Stimulated activated naive CD4-positive, alpha-beta T cell treated with Interleukin-2 at 50 U/mL for 16 hours (primary cell): ENCODE data around the gene PRKAG2.
"Not testable (repeated sequence)": the region's sequence is repeated elsewhere in the genome, so short reads cannot be mapped to it uniquely, and the experiment has no call there.

ENCODE experiments used
- DNase-seq: peaks from one replicate; lab custom pipeline; 2025; lab: John Stamatoyannopoulos, UW

The PRKAG2 gene

DNA sequence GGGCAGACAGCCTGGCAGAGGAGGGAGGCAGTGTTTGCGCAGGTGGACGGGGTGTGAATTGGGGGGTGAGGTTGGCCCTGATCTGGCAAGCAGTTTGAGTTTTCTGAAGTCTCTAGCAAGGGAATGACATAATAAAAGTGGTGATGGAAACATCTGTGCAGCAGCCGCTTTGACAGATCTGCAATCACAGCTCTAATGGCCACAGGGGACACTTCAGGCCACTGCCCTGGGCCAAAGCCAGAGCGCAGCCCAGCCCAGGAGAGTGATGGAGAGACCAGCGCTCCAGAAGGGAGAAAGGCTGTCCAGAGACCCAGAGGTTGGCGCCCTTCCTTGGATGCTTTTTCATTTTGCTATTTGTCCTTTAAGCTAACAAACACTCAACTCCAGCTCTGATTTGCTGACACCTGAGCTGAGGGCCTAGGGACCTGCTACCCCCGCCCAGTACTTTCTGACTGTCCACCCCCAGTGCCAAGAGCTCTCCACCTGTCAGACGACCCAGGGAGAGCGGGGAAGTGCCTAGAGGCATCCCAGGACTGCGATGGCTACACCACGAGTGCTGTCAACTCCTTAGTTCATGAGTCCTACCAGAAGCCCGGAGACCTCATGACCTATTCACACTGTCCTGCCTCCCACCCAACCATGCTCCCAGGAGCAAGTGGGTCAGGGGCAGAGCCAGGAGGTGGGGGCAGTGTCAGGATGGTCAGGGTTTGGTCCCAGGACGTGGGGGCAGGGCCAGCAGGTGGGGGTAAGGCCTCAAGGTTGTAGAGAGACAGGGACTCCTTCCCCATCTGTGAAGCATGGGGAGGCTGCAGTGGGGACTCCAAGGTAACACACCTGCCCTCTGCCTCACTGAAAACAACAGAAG, 112.6 kb downstream of the PRKAG2 start:
- no peak for DNase-seq

DNA sequence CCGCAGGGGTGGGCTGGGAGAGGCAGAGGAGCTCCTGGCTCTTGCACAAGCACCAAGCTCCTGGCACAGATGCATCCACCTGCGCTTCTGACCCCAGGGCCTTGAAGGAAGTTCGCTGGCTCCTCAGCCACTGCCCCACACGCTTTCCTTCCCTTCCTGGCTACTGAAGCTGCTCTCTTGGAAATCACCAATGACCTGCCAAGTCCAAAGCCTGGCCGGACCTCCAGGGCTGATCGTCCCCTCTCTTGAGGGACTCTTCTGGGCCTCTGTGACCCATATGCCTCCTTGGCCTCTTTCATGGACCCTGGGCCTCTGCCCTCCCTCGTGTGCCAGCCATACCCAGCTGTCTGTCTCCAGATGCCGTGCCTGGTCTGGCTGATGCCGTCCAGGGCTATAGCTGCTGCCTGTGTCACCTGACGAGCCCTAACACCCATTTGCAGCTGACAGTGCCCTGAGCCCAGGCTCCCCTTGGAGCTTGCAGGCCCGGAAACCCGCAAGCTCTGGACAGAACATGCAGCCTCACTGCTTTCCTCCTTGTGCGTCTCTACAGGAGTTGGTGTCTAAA, 113.4 kb downstream of the PRKAG2 start:
- no peak for DNase-seq

DNA sequence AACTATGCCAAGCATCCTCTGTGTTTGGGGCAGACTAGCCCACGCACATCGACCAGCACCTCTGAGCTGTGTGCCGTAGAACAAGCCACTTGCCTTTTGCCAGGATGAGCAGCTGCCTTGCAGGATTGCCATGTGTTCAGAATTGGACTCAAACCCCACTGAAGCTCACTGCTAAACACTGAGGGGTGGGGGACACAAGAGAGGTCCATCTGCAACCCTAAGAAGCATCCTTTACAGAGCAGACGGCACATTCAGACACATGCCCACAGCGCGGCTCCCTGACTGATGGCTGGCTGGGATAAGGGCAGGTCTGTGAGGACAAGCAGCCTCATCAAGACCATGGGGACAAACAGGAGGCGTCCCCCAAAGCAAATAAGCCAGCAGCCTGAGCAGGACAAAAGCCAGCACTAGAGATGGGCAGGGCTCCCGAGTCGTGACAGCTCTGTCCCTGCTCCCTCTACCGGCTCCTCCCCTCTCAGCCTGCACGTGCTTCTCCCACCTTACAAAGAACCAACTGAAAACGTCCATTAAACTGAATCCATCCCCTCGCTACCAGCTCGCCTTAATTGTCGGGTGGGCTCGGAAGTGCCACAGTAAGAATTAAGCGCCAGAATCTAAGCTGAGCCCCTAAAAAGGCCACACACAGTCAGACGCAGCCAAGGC, 114.2 kb downstream of the PRKAG2 start:
- DNase-seq = no peak

DNA sequence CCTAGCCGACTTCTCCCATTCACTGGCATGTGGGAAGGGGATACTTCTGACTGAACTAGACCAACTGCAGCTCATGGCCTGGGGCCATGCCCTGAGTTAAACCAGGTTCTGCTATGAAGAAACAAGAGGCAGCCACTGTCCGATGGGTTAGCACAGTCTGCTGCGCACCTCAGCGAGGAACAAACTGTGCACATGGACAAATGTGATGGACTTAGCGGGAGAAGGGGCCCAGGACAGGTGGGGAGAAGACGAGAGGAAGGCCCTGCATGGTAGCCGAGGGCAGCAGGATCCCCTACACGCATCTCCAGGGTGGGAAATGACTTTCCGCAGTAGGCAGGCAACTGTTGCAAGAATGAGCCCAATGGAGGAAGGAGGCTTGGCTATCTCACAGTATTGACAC, 115.0 kb downstream of the PRKAG2 start:
- DNase-seq = no peak

DNA sequence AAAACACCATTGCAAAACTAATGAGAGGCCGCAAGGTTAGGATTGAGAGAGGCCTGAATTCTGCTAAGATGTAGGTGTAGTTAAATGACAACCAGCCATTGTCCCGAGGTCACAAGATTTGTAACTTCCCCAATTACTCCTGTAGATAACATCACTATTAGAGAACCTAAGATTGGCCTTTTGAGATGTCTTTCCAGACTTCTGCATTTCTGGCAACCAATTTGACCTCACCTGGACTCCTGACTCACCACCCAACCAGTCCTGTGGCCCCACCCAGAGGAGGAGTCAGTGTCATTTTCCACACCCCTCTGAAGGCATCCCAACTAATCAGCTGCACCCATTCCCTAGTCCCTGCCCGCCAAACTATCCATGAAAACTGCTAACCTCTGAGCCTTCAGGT, 115.7 kb downstream of the PRKAG2 start:
- no peak for DNase-seq

DNA sequence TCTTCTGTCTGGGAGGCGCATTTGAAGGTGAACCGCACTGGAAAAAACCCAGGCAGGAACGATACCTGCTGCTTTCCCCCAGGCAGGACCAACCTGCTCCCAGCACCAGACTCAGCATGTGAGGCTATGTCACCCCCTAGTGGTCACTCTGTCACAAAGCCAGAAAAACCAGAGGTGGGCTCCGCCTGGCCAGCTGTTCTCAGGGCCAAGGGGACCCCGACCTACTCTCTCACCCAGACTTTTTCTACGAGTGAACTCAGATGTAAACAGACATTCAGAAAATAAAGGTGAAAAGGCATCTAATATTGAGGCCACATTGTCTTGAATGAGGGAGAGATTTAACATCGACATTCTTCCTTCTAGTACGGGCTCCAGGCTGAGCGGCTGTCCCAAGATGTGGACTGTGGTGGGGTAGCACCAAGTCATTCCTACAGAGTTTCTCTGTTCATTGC, 117.3 kb downstream of the PRKAG2 start:
- DNase-seq = peak; percentile 42

DNA sequence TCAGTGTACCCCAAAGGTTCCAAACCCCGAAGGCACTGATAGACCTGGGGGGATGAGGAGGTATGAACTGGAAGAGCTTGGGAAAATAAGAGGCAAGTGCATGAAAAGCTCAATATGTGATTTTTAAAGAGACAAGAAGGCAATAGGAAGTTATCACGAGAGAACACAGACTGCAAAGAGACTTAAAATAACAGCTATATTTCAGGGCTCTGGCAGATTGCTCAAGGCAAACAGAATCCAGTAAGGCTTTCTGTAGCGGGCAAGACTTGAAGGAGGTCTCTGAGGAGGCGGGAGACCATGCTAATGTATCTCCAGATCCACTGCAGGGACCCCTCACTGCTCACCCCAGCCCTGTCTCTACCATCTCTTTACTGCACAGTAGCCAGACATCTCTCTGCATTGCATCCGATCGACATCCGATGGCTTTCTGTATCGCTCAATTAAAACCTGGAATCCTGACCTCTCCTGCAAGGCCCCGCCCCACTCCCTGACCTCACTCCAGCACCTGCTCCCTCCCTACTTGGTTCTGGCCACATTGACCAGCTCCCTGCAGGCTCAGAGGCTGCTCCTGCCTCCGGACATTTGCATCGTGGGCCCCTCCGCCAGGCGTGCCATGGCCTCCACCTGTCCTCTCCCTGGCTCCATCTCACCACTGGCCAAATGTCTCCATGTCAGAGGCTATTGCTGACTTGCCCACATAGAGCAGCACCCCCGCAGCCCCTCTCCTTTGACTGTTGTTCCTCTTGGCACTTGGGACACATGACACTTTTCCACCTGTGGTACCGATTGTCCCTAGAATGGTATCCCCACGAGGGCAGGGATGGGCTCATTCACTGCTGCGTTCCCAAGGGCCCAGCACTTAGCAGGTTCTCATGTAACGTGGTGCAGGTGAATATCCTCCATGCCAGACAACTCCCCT, 118.0 kb downstream of the PRKAG2 start:
- DNase-seq = no peak

DNA sequence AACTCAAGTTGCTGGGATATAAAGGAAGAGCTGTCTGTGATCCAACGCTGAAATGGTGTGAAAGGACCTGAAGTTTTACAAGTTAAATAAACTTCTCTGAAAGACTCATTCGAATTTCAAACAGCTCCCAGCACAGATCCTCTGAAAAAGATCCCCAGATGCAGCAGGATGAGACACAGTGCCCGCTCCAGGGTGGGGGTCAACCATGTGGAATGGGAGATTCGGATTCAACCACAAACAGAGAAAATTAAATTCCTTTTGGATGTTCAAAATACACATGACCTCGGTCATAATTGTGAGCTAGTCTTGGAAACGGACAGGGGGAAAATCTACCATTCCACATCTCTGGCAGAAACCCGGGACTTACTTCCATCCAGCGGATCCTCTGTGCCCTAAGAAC, 119.6 kb downstream of the PRKAG2 start:
- DNase-seq = no peak

DNA sequence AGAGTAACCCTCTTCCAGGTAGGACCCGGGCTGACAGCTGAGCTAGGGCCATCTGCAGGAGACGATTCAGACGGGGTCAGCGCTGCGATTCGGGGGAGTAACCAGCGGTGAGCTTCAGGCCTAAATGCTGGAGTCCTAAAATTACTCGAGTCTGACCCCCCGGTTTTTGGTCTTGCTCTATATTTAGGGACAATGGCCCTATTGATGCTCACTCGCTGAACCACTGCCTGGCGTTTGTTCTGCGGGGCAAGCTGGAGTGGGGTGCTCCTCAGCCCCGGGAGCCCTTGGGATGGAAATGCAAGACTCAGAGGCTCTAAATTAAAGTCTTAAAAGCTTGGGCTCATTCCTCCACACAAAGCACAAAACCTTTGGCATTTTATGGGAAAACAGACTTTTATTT, 120.0 kb downstream of the PRKAG2 start:
- no peak for DNase-seq

DNA sequence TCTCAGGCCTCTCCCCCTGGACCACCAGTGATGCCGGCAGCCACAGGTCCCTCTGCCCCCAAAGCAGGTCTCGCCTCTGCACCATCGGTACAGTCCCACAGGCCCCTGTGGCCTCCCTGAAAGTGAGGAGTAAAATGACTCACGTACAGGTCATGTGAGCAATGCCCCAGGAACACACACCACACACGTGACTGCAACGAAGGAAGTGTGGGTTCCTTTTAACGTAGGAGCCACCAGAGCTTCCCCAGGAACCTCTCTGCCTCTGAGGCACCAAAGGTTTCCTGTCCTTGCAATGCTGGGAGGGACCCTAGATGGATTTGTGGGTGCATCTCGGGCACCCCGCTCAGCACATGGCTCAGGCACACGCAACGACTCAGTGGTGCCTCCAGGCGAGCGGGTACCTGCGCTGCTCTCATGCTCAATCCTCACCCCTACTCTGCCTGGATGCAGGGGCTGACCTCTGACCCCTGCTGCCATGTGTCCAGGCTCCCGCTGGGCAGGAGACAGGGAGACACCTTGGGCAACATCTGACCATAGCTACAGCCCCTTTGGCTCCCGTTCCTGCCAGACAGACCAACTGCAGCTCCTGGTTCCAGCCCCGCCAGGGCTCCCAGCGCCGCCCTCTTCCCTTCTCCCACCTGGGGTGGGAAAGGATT, 120.7 kb downstream of the PRKAG2 start:
- DNase-seq = peak; percentile 54

DNA sequence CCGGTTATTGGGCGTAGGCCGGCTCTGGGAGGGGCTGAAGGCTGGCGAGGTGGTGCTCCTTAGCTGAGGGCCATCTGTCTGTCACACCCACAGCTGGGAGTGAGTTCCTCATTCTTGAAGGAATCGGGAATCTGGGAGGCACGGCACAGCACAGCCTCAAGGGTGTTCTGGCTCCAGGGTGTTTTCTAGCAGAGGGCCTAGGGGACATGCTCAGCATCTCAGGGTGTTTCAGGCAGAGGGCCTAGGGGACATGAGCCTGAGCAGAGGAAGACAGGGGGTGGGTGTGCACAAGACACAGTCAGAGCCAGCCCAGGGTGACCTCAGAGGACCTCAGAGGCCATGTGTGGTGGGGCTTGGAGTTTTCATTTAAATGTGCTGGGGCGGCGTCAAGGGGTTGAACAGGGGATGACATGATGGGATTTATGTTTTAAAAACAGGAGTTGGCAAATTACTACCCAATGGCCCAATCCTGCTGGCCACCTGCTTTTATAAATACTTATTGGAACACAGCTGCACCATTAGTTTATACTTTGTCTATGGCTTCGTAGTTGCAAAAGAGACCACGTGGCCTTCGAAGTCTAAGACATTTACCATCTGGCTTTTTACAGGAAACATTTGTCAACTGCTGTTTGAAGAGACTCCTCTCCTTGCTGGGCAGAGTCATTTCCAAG, 121.6 kb downstream of the PRKAG2 start:
- DNase-seq = no peak

DNA sequence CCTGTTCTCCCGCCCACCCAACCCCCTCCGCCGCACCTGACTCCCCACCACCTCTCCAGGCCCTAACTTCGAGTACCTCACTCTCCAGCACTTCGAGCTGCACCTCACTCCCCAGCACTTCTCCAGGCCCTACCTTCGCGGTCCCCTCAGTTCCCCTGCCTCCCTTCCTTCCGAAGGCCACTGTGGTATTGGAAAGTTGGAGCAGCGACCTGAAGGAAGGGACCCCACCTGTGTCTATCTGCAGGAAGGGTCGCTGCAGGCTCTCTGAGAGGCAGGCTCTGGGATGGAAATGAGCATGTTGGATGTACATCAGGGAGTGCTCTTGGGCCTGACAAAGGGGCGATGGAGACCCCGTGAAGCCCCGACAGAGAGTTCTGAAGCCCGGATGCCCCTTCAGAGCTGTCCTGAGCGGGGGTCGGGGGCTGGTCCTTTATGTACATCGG, 122.2 kb downstream of the PRKAG2 start:
- DNase-seq = no peak

DNA sequence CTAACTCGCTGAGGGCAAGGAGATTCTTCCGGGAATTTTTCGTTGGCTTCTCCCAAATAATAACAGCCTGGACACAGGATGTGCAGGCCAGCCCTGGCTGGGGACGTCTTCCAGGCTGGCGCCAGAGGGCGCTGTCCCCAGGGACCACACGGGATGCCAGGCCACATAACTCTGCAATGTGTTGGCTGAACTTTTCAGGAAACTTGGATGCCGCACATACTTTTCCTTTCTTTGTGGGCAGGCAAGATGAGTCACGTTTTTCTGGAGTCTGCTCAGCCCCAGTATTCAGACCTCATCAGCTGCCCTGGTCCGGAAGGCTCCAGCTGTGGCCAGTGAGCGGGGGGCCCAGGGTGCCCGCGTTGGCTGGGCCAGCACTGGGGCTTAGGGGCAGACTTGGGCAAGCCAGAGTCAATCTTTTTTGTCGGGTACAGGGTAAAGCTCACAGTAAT, 122.7 kb downstream of the PRKAG2 start:
- no peak for DNase-seq

DNA sequence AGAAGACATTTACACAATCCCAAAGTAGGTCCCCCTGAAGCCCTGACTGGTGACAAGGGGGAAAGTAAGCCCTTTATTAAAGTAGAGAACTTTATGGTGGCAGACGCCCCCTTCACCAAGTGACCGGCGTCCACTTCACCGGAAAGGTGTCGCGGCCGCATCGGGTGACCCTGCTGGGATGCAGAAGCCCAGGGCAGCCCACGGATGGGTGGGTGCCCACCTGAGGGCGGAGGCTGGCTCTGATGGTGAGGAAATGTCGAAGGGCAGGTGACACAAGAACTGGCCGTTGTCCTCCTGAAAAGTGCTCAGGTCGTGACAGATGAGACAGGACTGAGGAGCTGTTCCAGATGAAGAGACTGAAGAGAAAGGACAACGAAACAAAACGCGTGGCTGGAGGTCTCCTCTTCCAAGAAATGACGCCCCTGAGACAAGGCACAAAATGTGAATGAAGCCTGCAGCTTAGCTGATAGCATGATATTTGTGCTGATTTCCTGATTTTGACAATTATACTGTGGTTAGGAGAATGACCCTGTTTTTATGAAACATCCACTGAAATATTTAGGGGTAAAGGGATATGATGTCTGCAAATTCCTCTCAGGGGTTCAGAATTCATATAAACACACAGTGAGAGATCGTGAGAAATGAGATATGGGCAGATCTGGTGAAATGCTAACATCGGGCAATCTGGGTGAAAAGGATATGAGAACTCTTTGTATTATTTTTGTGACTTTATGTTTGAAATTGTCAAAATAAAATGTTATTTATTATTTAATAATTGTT, 123.9 kb downstream of the PRKAG2 start:
- DNase-seq = no peak

DNA sequence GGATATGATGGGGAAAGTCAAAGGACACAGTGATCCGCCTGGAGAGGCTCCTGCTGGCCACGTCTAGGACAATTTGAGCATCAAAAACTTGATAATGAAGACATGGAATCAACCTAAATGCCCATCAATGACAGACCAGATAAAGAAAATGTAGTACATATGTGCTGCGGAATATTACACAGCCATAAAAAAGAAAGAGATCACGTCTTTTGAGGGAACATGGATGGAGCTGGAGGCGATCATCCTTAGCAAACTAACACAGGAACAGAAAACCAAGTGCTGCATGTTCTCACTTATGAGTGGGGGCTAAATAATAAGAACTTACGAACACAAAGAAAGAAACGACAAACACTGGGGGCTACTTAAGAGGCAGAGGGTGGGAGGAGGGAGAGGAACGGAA, 124.9 kb downstream of the PRKAG2 start:
- no peak for DNase-seq

DNA sequence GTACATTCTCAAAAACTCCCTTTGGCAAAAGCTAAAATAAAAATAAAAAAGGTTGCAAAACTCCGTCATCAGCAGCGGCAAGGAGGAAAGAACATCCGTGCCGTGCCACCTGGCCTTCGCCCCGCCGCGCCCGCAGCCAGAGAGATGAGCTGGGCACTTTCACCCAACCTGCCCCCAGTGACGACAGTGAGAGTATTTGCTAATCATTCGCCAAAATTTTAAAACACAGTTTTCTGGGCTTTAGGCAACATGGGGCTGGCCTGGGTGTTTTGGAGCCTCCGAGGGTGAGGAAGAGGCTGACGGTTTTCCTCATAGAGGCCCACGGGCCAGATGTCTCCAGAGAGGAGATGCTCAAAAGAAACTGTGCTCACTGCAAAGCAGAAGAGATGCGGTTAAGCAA, 128.2 kb downstream of the PRKAG2 start:
- DNase-seq = no peak

DNA sequence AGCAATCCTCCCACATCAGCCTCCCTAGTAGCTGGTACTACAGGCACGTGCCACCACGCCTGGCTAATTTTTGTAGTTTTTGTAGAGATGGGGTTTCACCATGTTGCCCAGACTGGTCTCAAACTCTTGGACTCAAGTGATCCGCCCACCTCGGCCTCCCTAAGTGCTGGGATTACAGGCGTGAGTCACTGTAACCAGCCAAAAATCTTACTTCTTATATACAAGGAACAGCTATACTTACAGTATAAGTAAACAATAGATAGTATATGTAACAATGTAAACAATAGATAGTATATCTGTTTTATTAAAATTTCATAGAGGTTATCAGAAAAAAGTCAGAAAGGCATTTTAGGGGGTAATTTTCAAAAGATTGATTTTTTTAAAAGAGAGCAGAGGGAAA, 128.9 kb downstream of the PRKAG2 start:
- not testable (repeated sequence) for DNase-seq

DNA sequence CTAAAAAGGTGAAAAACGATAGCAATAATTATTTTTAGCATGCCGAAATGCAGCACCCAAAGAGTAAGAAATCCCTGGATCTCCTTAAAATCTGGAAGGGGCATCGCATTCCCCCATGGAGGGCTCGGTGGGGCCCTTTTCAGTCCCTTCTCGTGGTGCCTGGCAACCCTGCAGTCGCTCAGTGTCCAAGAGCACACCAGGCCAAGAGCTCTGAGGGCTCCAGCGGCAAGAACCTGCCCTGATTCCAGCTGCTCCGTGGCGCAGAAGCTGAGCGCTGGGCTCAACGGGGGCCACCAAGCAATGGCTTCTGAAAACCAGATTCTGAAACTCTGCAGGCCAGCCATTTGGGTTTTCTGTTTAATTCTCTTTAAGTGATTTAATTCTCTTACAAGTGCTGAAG, 131.2 kb downstream of the PRKAG2 start:
- DNase-seq = no peak

DNA sequence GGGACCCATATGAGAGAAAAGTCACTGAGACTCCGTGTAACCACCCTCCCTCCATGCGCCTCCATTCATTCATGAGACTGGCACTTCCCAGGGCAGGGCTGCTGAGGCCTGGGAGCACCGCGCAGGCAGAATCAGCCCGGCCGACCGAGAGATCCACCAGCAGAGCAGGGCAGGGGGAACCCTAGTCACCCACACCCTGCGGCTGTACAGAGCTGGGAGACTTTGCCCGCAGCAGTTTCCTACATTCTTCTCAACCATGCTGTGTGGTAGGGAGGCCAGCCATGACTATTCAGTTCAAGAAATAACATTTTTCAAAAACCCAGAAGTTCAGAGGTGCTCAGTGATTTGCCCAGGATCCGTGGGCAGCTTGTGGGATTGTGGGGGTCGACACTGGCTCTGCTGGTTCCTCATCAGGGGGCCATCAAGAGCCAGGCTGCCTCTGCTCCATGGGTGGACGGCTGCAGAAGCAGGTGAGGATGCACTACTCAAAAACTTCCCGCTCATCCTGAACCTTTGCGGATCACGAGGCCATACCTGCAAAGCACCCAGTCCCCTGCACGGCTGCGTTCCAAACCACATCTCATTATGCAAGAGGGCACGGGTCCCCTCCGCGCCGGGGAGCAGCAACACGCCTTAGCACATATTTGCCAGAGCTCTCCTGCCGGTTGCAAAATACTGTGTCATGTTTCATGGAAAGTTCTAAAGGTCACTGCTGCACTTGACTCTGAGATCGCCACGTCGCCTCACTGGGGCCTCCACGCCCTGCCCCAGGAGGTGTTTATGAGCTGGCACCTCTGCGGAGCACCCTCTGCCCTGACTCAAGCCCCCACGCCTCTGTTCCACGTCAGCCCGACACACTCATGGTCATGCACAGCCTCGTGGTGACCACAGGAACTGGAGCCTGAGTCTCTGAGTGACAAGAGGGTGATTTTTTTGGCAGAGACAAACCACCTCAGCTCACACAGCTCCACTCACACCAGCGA, 132.0 kb downstream of the PRKAG2 start:
- DNase-seq = peak; percentile 32
